GM06990 (cell line): Measurements from ENCODE around the gene GFPT1.

Source experiments
- DNase-seq: peaks from one replicate; pipeline ENCODE4 v3.0.0-alpha.2; 2011; ENCODE audit not compliant: insufficient read length; ENCODE audit errors: extremely low read depth
- H3K27me3 ChIP-seq: replicated peaks from 2 replicates; pipeline ENCODE4 v1.6.0; 2011; ENCODE audit warnings: low read length; ENCODE audit not compliant: control insufficient read depth, insufficient read depth
- H3K36me3 ChIP-seq: 2 replicates; pipeline ENCODE4 v1.5.1; 2011; ENCODE audit warnings: low read length; ENCODE audit not compliant: control insufficient read depth, insufficient read depth
- H3K4me3 ChIP-seq: replicated peaks from 2 replicates; pipeline ENCODE4 v1.5.1; 2011; ENCODE audit warnings: low read depth, mild to moderate bottlenecking, control low read depth, low read length
- CTCF ChIP-seq: IDR thresholded peaks from 2 replicates; pipeline ENCODE4 v1.5.1; 2011; ENCODE audit warnings: low read length, control low read depth, mild to moderate bottlenecking, inconsistent platforms; ENCODE audit not compliant: insufficient read depth, poor library complexity, severe bottlenecking

GFPT1 gene

GRCh38 chr2:69375494-69376353 lies 11.3 kb downstream of the GFPT1 start:
- Histone ChIP-seq H3K4me3 (no peak overlapping the region), H3K27me3 (no peaks in the 10 kb centered on the region), H3K36me3 (peaks cover 5% of the 10 kb centered on the region)
- DNase-seq: no peak
- TF ChIP-seq CTCF: peak; percentile 54

- Histone ChIP-seq H3K4me3 (no peak overlapping the region), H3K27me3 (no peaks in the 10 kb centered on the region), H3K36me3 (peaks cover 10% of the 10 kb centered on the region)
- TF ChIP-seq CTCF: no peak
- no peak for DNase-seq
These were observed 14.3 kb downstream of the GFPT1 start for GRCh38 chr2:69372767-69373166.

DNA sequence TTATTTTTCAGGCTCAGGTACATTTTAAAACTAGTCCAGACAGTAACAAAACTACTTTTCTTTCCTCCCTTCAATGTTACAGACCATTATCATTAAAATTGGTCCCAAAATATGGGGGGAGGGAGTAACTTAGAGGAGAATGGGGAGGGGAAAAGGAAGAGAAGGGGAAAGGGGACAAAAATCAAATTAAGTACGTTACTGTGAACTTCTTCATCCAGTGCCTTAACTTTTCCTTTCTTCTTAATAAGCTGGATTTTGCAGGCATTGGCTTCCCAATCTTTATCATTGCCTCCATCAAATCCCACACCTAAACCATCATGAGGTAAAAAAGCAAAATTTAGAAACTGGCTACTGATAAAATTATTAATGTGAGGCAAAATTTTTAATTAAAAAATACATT lies 17.2 kb downstream of the GFPT1 start:
- H3K27me3 ChIP-seq: no peaks in the 10 kb centered on the region
- no peak for TF ChIP-seq CTCF
- H3K4me3 ChIP-seq: no peak overlapping the region
- DNase-seq: no peak
- peaks cover 10% of the 10 kb centered on the region for H3K36me3 ChIP-seq

- Histone ChIP-seq H3K27me3 (no peaks in the 10 kb centered on the region), H3K4me3 (no peak overlapping the region), H3K36me3 (peaks cover 10% of the 10 kb centered on the region)
- DNase-seq: no peak
- no peak for TF ChIP-seq CTCF
These were observed 18.4 kb downstream of the GFPT1 start for GRCh38 chr2:69368588-69368987.

DNA sequence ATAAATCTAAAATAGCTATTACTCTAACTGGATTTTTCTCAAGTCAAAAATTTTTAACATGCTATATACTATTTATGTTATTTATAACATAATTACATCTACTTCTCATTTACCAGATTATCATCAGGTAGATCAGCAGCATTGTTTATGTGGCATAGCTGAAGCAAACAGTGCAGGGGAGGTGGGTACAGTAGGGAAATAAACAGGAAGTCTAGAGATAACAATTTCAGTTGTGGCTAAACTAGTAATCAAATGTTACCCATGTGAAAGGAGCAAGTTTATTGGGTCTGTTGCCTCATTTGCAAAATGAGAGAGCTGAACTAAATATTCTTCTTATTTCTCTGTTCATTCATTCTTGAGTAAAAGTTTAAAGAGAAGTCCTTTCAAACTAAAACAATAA lies 27.7 kb downstream of the GFPT1 start:
- DNase-seq: no peak
- Histone ChIP-seq H3K4me3 (no peak overlapping the region), H3K27me3 (no peaks in the 10 kb centered on the region), H3K36me3 (peaks cover 15% of the 10 kb centered on the region)
- no peak for TF ChIP-seq CTCF

- Histone ChIP-seq H3K27me3 (no peaks in the 10 kb centered on the region), H3K4me3 (no peak overlapping the region), H3K36me3 (peaks cover 15% of the 10 kb centered on the region)
- DNase-seq: no peak
- TF ChIP-seq CTCF: no peak
These were observed 28.1 kb downstream of the GFPT1 start for GRCh38 chr2:69358914-69359313.
